AG20443 (cell line): Measurements from ENCODE around the gene CDH23.

Experiments
- DNase-seq: peaks from one replicate; pipeline ENCODE4 v3.0.0; 2012; ENCODE audit warnings: low spot score, mixed read lengths

The CDH23 gene

GRCh38 chr10:71423250-71423649 lies 26.5 kb downstream of the CDH23 start:
- peak; percentile 4 for DNase-seq

DNA sequence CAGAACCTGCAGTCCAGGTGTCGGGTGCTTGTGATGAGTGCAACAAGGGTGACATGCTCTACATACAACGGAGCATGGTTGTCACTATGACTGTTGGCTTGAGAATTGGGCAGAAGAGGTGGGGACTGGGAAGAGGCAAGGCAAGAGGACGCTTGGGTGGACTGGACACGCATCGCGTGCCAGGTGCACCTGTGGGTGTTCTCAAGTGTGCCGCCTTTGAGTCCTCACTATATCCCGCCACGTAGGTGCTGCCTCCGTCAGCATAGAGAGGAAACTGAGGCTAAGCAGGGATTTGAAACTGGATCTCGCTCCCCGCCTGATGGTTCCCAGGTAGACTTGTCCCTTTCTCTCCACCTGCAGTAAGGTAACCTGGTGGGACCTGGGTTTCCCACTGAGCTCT lies 27.2 kb downstream of the CDH23 start:
- DNase-seq: no peak

- no peak for DNase-seq
These were observed 27.9 kb downstream of the CDH23 start for GRCh38 chr10:71424496-71425194.

DNA sequence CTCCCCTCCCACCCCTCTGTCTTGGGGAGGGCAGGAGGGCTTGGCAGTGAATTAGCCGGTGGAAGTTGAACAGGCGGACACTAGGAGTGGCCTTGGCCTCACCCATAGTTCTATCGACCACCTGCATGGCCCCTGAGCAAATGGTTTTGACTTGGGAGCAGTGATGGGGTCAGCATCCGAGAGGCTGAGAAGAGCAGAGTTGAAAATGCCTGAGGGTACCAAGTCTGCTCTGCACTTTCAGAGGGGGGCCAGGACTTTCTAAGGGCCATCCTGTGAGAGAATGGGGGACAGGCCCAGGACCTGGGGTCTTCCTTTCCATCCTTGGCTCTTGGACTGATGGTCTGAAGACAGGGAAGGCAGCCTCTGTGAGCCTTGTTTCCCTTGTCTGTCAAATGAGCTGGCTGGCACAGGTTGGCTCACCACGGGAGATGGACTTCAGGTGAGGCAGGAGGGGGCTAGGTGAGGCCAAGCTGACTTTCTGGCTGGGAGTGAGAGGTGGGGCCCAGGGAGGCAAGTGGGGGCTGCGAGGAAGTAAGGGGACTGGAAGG lies 29.4 kb downstream of the CDH23 start:
- DNase-seq: peak; percentile 6

GRCh38 chr10:71427246-71427645 lies 30.5 kb downstream of the CDH23 start:
- DNase-seq: no peak

- no peak for DNase-seq
These were observed 32.6 kb downstream of the CDH23 start for GRCh38 chr10:71429304-71429703.

GRCh38 chr10:71429929-71430328 lies 33.2 kb downstream of the CDH23 start:
- peak; percentile 7 for DNase-seq

GRCh38 chr10:71431239-71432100 lies 34.8 kb downstream of the CDH23 start:
- peak; percentile 9 for DNase-seq

GRCh38 chr10:71432101-71432905 lies 35.6 kb downstream of the CDH23 start:
- no peak for DNase-seq

DNA sequence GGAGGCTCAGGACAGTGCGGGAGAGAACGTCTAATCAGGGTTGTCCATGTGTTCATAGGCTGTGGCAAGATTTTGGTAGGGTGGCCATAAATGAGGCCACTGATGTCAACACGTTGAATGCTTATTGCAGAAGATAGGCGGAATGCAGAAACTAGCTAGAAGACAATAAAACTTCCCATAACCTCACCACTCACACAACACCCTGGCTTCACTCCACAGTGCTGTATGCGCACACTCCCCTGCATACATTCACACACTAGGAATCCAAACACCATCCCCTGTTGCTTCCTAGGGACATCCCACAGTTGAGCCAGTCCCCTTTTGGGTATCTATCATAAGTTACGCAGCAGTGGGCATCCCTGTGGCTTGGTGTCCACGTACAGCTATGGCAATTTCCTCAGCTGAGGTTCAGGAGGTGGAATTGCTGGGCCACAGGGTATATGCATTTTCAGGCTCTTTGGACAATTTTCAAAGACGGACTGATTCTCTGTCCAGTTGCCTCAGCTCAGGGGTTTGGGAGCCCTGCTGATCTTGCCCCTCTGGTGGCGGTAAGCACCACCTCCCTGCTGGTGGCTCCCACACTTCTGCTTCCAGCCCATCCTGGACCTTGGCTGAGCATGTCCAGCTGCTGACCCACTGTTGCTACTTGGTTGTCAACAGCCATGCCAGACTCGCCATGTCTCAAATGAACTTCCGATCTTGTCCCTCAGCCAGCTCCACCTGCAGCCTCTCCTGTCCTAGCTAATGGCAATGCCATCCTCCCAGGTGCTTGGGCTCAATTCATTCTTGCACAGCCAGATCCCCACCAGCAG lies 36.4 kb downstream of the CDH23 start:
- no peak for DNase-seq

DNA sequence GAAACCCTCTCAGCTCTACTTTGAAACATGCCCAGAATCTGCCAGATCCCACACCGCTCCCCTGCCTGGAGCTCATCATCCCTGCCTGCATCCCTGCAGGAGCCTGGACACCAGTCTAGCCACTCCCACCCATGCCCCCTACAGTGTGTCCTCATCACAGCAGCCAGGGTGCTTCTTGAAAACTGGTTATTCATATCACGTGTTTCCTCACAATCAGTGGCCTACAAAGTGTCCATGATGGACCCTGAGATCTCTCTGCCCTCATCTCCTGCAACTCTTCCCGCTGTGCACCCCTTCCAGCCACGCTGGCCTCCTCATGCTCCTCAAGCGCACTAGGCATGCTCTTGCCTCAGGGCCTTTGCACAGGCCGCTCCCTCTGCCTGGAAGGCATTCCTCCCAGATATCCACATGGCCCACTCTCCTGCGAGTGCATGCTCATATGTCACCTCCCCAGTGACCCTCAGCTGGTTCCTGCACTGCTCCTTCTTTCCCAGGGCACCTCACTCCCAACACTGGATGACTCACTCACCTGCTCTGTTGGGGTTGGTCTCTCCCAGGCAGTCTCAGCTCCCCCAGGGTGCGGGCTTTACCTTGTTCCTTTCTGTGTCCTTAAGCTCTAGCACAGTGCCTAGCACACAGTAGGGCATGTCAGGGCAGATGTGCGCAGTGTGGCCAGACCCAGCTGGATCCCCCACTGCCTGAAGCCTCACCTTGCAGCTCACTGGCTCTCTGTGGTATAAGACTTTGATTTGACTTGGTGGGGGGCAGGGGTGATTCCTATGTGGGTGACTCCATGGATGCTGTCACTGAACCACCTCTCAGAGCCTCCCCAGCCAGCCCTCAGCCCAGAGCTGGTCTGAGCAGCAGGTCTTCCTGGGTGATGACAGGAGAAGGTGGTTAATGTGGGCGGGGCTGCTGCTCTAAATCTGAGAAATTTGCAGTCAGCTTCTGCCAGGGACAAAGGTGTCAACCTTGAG lies 37.3 kb downstream of the CDH23 start:
- DNase-seq: no peak

DNA sequence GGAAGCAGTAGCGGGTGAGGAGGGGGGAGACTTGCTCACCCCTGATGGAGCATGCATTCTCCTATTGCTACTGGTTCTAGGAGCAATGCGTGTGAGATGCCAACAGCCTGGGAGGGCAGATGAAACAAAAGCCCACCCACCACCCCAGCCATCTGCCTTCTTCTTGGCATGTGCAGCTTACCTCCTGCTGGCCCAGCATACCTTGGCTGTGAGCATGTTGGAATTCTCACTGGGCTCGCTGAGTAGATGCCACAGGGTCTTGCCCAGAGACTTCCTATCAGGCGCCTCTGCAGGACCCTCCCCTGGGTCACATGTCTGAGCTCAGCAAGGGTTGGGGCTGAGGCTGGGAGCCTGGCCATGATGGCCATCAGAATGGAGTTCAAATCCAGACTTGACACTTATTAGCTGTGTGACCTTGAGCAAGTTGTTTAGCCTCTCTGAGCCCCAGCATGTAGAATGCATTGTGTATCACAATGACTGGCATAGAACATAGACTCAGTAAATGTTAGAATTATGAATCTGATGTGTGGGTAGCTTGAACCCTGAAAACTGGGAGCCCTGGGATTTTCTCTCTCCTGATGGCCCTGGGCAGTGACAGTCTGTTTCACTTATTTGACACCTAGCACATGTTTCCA lies 38.2 kb downstream of the CDH23 start:
- DNase-seq: no peak

DNA sequence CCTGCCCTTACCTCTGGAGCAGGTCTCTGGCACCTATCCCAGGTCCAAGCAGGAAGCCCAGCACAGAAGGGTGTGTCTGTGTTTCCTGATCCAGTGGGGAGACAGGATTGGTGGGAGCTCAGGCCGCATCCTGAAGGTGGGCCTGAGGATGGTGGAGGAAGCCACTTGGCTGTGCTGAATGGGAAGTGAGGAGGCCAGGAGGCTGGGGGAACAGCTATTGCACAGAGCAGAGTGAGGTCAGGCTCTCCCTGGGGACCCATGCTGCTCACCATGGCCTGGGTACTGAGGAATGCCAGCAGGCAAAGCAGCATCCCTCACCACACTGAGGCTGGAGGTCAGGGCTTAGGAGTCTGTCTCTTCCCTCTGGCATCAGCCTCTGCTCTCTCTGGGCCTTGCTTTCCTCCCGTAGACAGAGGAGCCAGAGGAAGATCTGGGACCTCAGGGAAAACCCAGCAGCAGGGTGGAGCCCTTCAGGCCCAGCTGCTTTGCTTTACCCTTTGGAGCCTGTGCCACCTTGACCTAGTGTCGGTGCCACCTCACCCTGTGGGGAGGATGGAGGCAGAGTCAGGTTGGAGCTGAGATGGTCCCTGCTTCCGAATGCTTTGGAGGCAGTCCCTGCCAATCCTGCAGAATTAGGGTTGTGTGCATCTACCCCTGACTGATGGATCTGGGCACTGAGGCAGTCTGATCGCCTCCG lies 39.0 kb downstream of the CDH23 start:
- DNase-seq: no peak

- no peak for DNase-seq
These were observed 39.8 kb downstream of the CDH23 start for GRCh38 chr10:71436268-71437125.

- DNase-seq: no peak
These were observed 40.9 kb downstream of the CDH23 start for GRCh38 chr10:71437537-71438092.

DNA sequence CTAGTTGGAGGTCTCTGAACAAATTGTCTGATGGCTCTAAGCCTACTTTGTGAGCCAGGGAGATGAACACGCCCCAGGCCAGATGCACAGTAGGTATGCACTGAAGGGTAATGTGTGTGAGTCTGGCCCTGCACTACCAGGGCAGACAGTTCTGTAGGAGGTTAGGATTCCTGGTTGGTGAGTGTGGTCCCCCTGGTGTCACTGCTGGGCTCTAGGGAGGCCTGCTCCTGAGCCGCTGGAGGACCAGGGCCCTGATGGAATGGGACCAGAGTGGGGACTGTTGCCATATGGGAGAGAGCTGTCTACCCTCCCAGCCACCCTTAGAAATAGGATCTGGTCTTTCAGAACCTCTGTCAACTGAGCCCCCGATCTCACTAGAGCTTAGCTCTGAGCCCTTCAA lies 42.0 kb downstream of the CDH23 start:
- no peak for DNase-seq

DNA sequence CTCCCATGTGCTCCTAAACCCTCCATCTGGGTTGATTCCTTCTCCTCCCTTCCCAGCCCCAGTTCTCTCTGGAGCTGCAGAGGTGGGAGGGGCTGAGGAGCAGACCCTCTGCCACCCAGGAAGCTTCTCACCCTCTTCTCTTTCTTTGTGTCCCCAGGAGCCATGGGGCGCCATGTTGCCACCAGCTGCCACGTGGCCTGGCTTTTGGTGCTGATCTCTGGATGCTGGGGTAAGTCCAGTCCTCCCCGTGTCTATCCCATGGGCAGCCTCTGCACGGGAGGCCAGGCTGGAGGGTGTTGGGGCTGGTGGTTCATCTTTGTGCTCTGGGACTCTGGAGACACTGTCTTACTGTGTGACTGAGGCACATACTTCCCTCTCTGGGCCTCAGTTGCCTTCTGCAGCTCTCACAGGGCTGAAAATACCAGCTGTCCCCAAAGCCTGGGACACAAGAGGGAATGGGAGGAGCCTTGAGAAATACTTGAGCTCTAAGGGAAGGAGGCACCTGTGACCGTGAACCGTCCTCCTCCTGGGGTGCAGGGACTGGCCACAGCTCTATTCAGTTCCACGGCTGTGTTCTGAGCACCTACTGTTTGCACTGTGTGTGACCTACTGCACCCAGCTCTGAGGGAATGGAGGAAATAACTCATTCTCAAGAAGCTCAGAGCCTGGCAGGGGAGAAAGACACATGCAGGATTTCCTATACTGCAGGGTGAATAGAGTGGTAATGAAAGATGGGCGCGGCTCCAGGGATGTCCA lies 43.1 kb downstream of the CDH23 start:
- DNase-seq: no peak
